Measurements from ENCODE around the gene AGMO. TPM values are rescaled to one million over a fixed set of nuclear protein-coding genes. Genes with fewer than 3 reads are reported as not detected.

The AGMO gene
- total RNA-seq, 4 donors from 2014 or later: 0.27 to 0.77 (median 0.64) TPM; not detected in 1

DNA sequence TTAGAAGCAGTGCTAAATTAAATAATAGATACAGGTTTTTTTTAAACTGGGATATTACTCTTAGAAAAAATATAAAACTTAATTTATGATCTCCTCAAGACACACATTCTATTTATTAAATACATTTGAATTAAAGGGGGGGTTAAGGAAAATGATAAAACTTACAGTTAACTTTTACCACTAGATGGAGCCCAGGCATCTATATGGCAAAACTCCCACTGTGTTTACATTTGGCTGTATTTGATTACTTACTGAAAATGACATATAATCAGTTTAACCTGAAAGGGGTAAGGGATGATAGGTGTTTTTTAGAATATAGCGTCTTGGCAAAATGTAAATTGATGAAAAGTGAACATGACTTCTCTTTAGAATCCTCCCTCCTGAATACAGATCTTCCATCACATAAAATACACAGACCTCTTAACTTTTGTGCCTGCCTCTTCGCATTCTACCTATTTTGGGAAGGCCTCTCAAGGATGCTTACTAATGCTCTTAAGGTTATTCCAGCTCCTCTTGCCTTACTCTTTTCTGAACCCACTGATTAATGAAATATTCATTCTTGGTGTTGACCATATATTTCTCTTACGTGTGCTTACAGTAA, 235.7 kb downstream of the AGMO start:
- no peaks in the 10 kb centered on the region for H3K9me3 ChIP-seq
- H3K4me1 ChIP-seq: no peaks in the 10 kb centered on the region
- WGBS, 2 donors (ENCODE audit: low coverage in 1 of 2): 58 to 66% methylated on average over 2 to 3 of the region's 3 CpGs
- no peak for TF ChIP-seq POLR2AphosphoS5 (IDR thresholded peaks at IDR 0.05)
- no peak for TF ChIP-seq EP300 (IDR thresholded peaks at IDR 0.05)
- TF ChIP-seq, protein P1, sequence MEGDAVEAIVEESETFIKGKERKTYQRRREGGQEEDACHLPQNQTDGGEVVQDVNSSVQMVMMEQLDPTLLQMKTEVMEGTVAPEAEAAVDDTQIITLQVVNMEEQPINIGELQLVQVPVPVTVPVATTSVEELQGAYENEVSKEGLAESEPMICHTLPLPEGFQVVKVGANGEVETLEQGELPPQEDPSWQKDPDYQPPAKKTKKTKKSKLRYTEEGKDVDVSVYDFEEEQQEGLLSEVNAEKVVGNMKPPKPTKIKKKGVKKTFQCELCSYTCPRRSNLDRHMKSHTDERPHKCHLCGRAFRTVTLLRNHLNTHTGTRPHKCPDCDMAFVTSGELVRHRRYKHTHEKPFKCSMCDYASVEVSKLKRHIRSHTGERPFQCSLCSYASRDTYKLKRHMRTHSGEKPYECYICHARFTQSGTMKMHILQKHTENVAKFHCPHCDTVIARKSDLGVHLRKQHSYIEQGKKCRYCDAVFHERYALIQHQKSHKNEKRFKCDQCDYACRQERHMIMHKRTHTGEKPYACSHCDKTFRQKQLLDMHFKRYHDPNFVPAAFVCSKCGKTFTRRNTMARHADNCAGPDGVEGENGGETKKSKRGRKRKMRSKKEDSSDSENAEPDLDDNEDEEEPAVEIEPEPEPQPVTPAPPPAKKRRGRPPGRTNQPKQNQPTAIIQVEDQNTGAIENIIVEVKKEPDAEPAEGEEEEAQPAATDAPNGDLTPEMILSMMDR (IDR thresholded peaks at IDR 0.05): peak; percentile 17 to 56 (median 37)
- no peak overlapping the region for H3K27ac ChIP-seq
- no peaks in the 10 kb centered on the region for H3K36me3 ChIP-seq
- ATAC-seq: no peak
- H3K27me3 ChIP-seq: no peaks in the 10 kb centered on the region
- no peak overlapping the region for H3K4me3 ChIP-seq

- Histone ChIP-seq H3K27me3 (no peaks in the 10 kb centered on the region), H3K4me1 (no peaks in the 10 kb centered on the region), H3K27ac (no peak overlapping the region), H3K9me3 (no peaks in the 10 kb centered on the region), H3K4me3 (no peak overlapping the region), H3K36me3 (no peaks in the 10 kb centered on the region)
- 33 to 36% methylated on average over 6 of the region's 6 CpGs for WGBS, 2 donors (ENCODE audit: low coverage in 1 of 2)
- no peak for ATAC-seq
- TF ChIP-seq POLR2A (IDR thresholded peaks at IDR 0.05): no peak
- no peak for TF ChIP-seq POLR2AphosphoS5 (IDR thresholded peaks at IDR 0.05)
- no peak for TF ChIP-seq EP300 (IDR thresholded peaks at IDR 0.05)
- TF ChIP-seq, protein P1 (IDR thresholded peaks at IDR 0.05): no peak
Measured at GRCh38 chr7:15323550-15323949, 238.3 kb downstream of the AGMO start.

- WGBS, 2 donors (ENCODE audit: low coverage in 1 of 2): 90 to 91% methylated on average over 4 of the region's 4 CpGs
- no peak for ATAC-seq
- no peak for TF ChIP-seq POLR2AphosphoS5 (IDR thresholded peaks at IDR 0.05)
- TF ChIP-seq EP300 (IDR thresholded peaks at IDR 0.05): no peak
- TF ChIP-seq, protein P1 (IDR thresholded peaks at IDR 0.05): no peak
- TF ChIP-seq POLR2A (IDR thresholded peaks at IDR 0.05): no peak
- H3K27me3 ChIP-seq: no peaks in the 10 kb centered on the region
- no peaks in the 10 kb centered on the region for H3K36me3 ChIP-seq
- H3K9me3 ChIP-seq: no peaks in the 10 kb centered on the region
- H3K4me1 ChIP-seq: no peaks in the 10 kb centered on the region
- no peak overlapping the region for H3K27ac ChIP-seq
- H3K4me3 ChIP-seq: no peak overlapping the region
Measured at GRCh38 chr7:15317215-15317614, 244.6 kb downstream of the AGMO start.

DNA sequence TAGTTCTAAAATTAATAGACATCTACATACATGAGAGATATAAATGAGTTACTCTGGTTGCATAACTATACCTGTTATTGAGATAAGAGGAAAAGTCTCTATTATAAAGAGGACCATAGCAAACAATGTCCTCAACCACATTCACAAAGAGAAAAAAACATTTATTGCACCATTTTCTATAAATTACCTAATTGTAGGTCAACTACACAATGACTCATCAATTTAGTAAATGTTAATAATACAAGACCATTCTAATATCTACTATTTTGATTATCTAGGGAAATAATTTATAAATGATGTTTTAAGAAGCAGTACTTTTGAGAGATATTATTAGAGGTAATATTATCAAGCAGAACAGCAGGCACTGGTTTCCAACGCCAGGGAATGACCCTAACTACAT, 246.1 kb downstream of the AGMO start:
- Histone ChIP-seq H3K4me3 (no peak overlapping the region), H3K27ac (no peak overlapping the region), H3K4me1 (no peaks in the 10 kb centered on the region), H3K9me3 (no peaks in the 10 kb centered on the region), H3K36me3 (no peaks in the 10 kb centered on the region), H3K27me3 (no peaks in the 10 kb centered on the region)
- WGBS, 2 donors (ENCODE audit: low coverage in 1 of 2): 90 to 100% methylated on average over 1 of the region's 1 CpG
- no peak for ATAC-seq
- TF ChIP-seq, protein P1 (IDR thresholded peaks at IDR 0.05): no peak
- no peak for TF ChIP-seq POLR2AphosphoS5 (IDR thresholded peaks at IDR 0.05)
- TF ChIP-seq EP300 (IDR thresholded peaks at IDR 0.05): no peak
- TF ChIP-seq POLR2A (IDR thresholded peaks at IDR 0.05): no peak

DNA sequence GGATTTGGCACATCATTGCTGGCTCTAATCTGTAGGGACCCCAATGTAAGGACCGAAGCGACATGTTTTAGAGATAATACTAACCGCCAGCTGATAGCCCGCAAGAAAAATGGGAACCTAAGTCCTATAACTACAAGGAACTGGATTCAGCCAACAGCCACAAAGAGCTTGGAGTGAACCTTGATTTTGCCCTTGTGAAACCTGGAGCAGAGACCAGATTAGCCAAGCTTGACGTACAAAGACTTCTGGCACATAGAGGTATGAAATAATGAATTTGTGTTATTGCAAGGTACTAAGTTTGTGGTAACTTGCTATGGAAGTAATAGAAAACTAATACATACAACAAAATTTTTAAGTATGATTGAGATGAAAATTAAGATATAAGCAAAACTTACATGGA, 246.9 kb downstream of the AGMO start:
- WGBS, 2 donors (ENCODE audit: low coverage in 1 of 2): 89 to 100% methylated on average over 5 of the region's 5 CpGs
- TF ChIP-seq EP300 (IDR thresholded peaks at IDR 0.05): no peak
- TF ChIP-seq POLR2AphosphoS5 (IDR thresholded peaks at IDR 0.05): no peak
- TF ChIP-seq, protein P1 (IDR thresholded peaks at IDR 0.05): no peak
- TF ChIP-seq POLR2A (IDR thresholded peaks at IDR 0.05): no peak
- Histone ChIP-seq H3K27me3 (no peaks in the 10 kb centered on the region), H3K27ac (no peak overlapping the region), H3K36me3 (no peaks in the 10 kb centered on the region), H3K9me3 (no peaks in the 10 kb centered on the region), H3K4me3 (no peak overlapping the region), H3K4me1 (no peaks in the 10 kb centered on the region)
- ATAC-seq: no peak

Measured in gastroesophageal sphincter (tissue), 4 donors.